ENCODE measurements around the gene UCKL1.

UCKL1 gene

DNA sequence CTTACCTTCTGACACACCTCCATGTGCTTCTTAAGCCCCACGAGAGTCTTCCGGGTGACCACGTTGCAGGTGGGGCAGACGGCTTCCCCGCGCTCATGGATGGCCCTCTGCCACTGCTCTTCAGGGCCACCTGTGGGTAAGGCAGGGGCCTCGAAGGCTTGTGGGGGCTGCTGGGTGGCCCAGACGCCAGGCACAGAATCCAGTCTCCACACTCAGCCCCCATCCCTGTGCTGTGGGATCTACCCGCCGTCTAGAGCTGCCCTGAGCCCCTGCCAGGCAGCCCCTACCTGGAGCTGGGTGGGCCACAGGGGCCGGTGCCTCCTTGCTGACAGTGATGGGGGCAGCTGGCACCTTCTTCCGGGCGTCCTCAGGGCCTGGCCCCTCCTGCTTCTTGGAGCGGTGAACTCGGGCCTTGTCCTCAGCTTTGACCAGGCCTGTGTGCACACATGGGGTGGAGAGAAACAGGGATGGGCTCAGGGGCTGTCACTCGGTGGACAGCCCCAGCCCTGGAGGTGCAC is 7.6 kb upstream of the UCKL1 start:
- no peak overlapping the region for H2AK5ac ChIP-seq (ENCODE audit: low read length)
- H3K9ac ChIP-seq (ENCODE audit: low read length), result no peak overlapping the region
- no peak overlapping the region for H4K91ac ChIP-seq (ENCODE audit: low read depth, low read length)
- H3K4me1 ChIP-seq (ENCODE audit: control insufficient read depth in 1 of 2, insufficient read depth in 2 of 2, low read length in 2 of 2), result peaks cover under 1 to 3% of the 10 kb centered on the region in 2 experiments
- no peak overlapping the region for H3K4me2 ChIP-seq (ENCODE audit: low read length)
- no peak overlapping the region for H4K8ac ChIP-seq (ENCODE audit: low read depth, low read length)
- DNase-seq, result no peak
- no peak overlapping the region for H2BK12ac ChIP-seq (ENCODE audit: low read length)
- H3K18ac ChIP-seq (ENCODE audit: low read length), result no peak overlapping the region
- no peak overlapping the region for H2AFZ ChIP-seq (ENCODE audit: insufficient read depth, low read length, poor library complexity)
- no peak overlapping the region for H3K4ac ChIP-seq (ENCODE audit: low read depth, low read length)
- H3K36me3 ChIP-seq (ENCODE audit: control insufficient read depth in 1 of 2, insufficient read depth in 2 of 2, low read length in 2 of 2), result peaks cover 70 to 75% of the 10 kb centered on the region in 2 experiments
- no peak overlapping the region for H3K23ac ChIP-seq (ENCODE audit: low read length)
- no peak overlapping the region for H4K12ac ChIP-seq (ENCODE audit: low read depth, low read length)
- no peak overlapping the region for H2BK5ac ChIP-seq (ENCODE audit: low read depth, low read length, poor library complexity)
- no peaks in the 10 kb centered on the region for H3K79me1 ChIP-seq (ENCODE audit: low read length)
- H2BK120ac ChIP-seq (ENCODE audit: insufficient read depth, low read length, poor library complexity), result no peak overlapping the region
- no CpG with 5 or more reads among the region's 16 CpGs for WGBS (ENCODE audit: extremely low coverage, insufficient coverage, insufficient read length)
- H3K27me3 ChIP-seq (ENCODE audit: insufficient read depth, low read length), result no peaks in the 10 kb centered on the region
- H3K79me2 ChIP-seq (ENCODE audit: control insufficient read depth, insufficient read depth, low read length, poor library complexity), result no peaks in the 10 kb centered on the region
- no peak overlapping the region for H3K4me3 ChIP-seq (ENCODE audit: low read depth, low read length)
- H3K14ac ChIP-seq (ENCODE audit: low read length), result no peak overlapping the region
- H3K9me3 ChIP-seq (ENCODE audit: insufficient read depth, low read depth, low read length), result peaks cover 53% of the 10 kb centered on the region
- no peak overlapping the region for H3K27ac ChIP-seq (ENCODE audit: low read depth, low read length)

DNA sequence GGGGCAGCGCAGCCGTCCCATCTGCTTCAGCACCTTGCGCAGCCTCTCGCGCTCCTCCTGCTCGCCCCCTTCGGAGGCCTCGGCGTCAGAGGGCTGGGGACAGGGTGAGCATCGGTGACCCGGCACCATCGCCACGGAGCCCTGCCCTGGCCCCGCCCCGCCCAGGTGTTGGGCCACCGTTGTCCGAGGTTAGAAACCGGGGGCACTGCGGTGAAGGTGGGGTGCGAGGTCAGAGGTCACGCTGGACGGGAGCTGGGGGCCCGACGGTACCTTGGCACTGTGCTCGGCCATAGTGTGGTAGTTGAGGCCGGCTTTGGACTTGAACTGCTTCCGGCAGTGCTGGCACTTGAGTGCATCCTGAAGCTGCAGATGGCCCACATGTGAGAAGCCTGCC is 7.1 kb upstream of the UCKL1 start:
- no peak for DNase-seq
- no peaks in the 10 kb centered on the region for H3K4me1 ChIP-seq (ENCODE audit: control insufficient read depth in 1 of 2, insufficient read depth in 2 of 2, low read length in 2 of 2)
- H3K27ac ChIP-seq (ENCODE audit: low read depth, low read length), result no peak overlapping the region
- no peak overlapping the region for H4K91ac ChIP-seq (ENCODE audit: low read depth, low read length)
- peaks cover 70 to 75% of the 10 kb centered on the region in 2 experiments for H3K36me3 ChIP-seq (ENCODE audit: control insufficient read depth in 1 of 2, insufficient read depth in 2 of 2, low read length in 2 of 2)
- H2AFZ ChIP-seq (ENCODE audit: insufficient read depth, low read length, poor library complexity), result no peak overlapping the region
- no peak overlapping the region for H3K9ac ChIP-seq (ENCODE audit: low read length)
- no peaks in the 10 kb centered on the region for H3K27me3 ChIP-seq (ENCODE audit: insufficient read depth, low read length)
- H3K18ac ChIP-seq (ENCODE audit: low read length), result no peak overlapping the region
- H3K14ac ChIP-seq (ENCODE audit: low read length), result no peak overlapping the region
- H3K4me3 ChIP-seq (ENCODE audit: low read depth, low read length), result no peak overlapping the region
- no peak overlapping the region for H4K12ac ChIP-seq (ENCODE audit: low read depth, low read length)
- H2AK5ac ChIP-seq (ENCODE audit: low read length), result no peak overlapping the region
- H3K79me2 ChIP-seq (ENCODE audit: control insufficient read depth, insufficient read depth, low read length, poor library complexity), result no peaks in the 10 kb centered on the region
- no peak overlapping the region for H3K4ac ChIP-seq (ENCODE audit: low read depth, low read length)
- no peaks in the 10 kb centered on the region for H3K79me1 ChIP-seq (ENCODE audit: low read length)
- H2BK5ac ChIP-seq (ENCODE audit: low read depth, low read length, poor library complexity), result no peak overlapping the region
- H2BK12ac ChIP-seq (ENCODE audit: low read length), result no peak overlapping the region
- peaks cover 50% of the 10 kb centered on the region for H3K9me3 ChIP-seq (ENCODE audit: insufficient read depth, low read depth, low read length)
- no peak overlapping the region for H4K8ac ChIP-seq (ENCODE audit: low read depth, low read length)
- no peak overlapping the region for H3K4me2 ChIP-seq (ENCODE audit: low read length)
- no peak overlapping the region for H3K23ac ChIP-seq (ENCODE audit: low read length)
- no CpG with 5 or more reads among the region's 27 CpGs for WGBS (ENCODE audit: extremely low coverage, insufficient coverage, insufficient read length)
- H2BK120ac ChIP-seq (ENCODE audit: insufficient read depth, low read length, poor library complexity), result no peak overlapping the region

- Histone ChIP-seq H2AK5ac (ENCODE audit: low read length) (no peak overlapping the region), H3K27ac (ENCODE audit: low read depth, low read length) (no peak overlapping the region), H2BK5ac (ENCODE audit: low read depth, low read length, poor library complexity) (no peak overlapping the region), H3K23ac (ENCODE audit: low read length) (no peak overlapping the region), H3K79me2 (ENCODE audit: control insufficient read depth, insufficient read depth, low read length, poor library complexity) (no peaks in the 10 kb centered on the region), H4K12ac (ENCODE audit: low read depth, low read length) (no peak overlapping the region), H4K91ac (ENCODE audit: low read depth, low read length) (no peak overlapping the region), H3K4me2 (ENCODE audit: low read length) (no peak overlapping the region), H2AFZ (ENCODE audit: insufficient read depth, low read length, poor library complexity) (no peak overlapping the region), H4K8ac (ENCODE audit: low read depth, low read length) (no peak overlapping the region), H3K36me3 (ENCODE audit: control insufficient read depth in 1 of 2, insufficient read depth in 2 of 2, low read length in 2 of 2) (peaks cover 64 to 69% of the 10 kb centered on the region in 2 experiments), H3K18ac (ENCODE audit: low read length) (no peak overlapping the region), H3K9ac (ENCODE audit: low read length) (no peak overlapping the region), H3K79me1 (ENCODE audit: low read length) (no peaks in the 10 kb centered on the region), H3K4me3 (ENCODE audit: low read depth, low read length) (no peak overlapping the region), H3K9me3 (ENCODE audit: insufficient read depth, low read depth, low read length) (peaks cover 43% of the 10 kb centered on the region), H2BK120ac (ENCODE audit: insufficient read depth, low read length, poor library complexity) (no peak overlapping the region), H3K14ac (ENCODE audit: low read length) (no peak overlapping the region), H3K4ac (ENCODE audit: low read depth, low read length) (no peak overlapping the region), H3K27me3 (ENCODE audit: insufficient read depth, low read length) (no peaks in the 10 kb centered on the region), H3K4me1 (ENCODE audit: control insufficient read depth in 1 of 2, insufficient read depth in 2 of 2, low read length in 2 of 2) (peaks cover 2 to 4% of the 10 kb centered on the region in 2 experiments), H2BK12ac (ENCODE audit: low read length) (no peak overlapping the region)
- no peak for DNase-seq
- no CpG with 5 or more reads among the region's 61 CpGs for WGBS (ENCODE audit: extremely low coverage, insufficient coverage, insufficient read length)
Observed at GRCh38 chr20:63962426-63963347, 6.5 kb upstream of the UCKL1 start.

DNA sequence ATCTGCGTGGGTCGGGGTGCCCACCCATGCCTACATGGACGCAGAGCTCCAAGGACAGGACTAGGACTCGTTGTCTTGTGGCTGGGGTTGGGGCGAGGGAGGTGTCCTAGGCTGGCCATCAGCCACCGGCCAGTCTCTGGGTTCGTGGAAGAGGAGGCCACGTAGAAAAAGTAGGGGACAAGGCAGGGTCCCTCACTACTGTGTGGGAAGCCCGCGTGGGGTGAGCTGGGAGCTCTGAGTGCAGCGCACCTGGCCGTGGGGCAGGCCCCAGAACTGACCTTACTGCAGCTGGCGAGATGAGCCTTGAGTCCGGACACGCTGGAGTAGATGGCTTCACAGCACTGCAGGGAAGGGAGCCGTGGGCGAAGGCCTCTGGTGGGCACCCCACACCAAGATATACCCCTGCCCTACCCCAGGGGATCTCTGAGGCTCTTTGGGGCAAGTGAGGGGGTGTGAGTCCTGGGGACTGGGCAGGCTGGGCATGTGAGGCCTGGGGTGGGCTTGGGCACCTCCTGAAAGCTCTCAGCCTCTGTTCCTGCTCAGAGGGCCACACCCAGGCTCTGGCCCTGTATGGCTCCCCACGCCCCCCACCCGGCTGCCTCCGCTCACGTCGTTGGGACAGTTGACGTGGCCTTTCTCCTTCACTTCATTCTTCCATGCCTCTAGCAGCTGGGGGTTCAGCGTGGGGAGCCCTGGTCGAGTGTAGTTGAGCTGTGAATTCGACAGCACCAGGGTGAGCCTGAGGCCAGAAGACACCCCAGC is 5.6 kb upstream of the UCKL1 start:
- H3K4me2 ChIP-seq (ENCODE audit: low read length), result no peak overlapping the region
- H3K9me3 ChIP-seq (ENCODE audit: insufficient read depth, low read depth, low read length), result peaks cover 35% of the 10 kb centered on the region
- no peak overlapping the region for H3K18ac ChIP-seq (ENCODE audit: low read length)
- no peak overlapping the region for H3K14ac ChIP-seq (ENCODE audit: low read length)
- no peak overlapping the region for H3K27ac ChIP-seq (ENCODE audit: low read depth, low read length)
- no peak overlapping the region for H4K12ac ChIP-seq (ENCODE audit: low read depth, low read length)
- WGBS (ENCODE audit: extremely low coverage, insufficient coverage, insufficient read length), result no CpG with 5 or more reads among the region's 26 CpGs
- H2AFZ ChIP-seq (ENCODE audit: insufficient read depth, low read length, poor library complexity), result no peak overlapping the region
- H2BK120ac ChIP-seq (ENCODE audit: insufficient read depth, low read length, poor library complexity), result no peak overlapping the region
- H3K79me2 ChIP-seq (ENCODE audit: control insufficient read depth, insufficient read depth, low read length, poor library complexity), result no peaks in the 10 kb centered on the region
- H4K8ac ChIP-seq (ENCODE audit: low read depth, low read length), result no peak overlapping the region
- H3K4ac ChIP-seq (ENCODE audit: low read depth, low read length), result no peak overlapping the region
- H2BK12ac ChIP-seq (ENCODE audit: low read length), result no peak overlapping the region
- no peak overlapping the region for H2AK5ac ChIP-seq (ENCODE audit: low read length)
- DNase-seq, result no peak
- no peak overlapping the region for H3K23ac ChIP-seq (ENCODE audit: low read length)
- no peaks in the 10 kb centered on the region for H3K79me1 ChIP-seq (ENCODE audit: low read length)
- H3K4me3 ChIP-seq (ENCODE audit: low read depth, low read length), result no peak overlapping the region
- H2BK5ac ChIP-seq (ENCODE audit: low read depth, low read length, poor library complexity), result no peak overlapping the region
- peaks cover 57 to 61% of the 10 kb centered on the region in 2 experiments for H3K36me3 ChIP-seq (ENCODE audit: control insufficient read depth in 1 of 2, insufficient read depth in 2 of 2, low read length in 2 of 2)
- no peak overlapping the region for H3K9ac ChIP-seq (ENCODE audit: low read length)
- H3K4me1 ChIP-seq (ENCODE audit: control insufficient read depth in 1 of 2, insufficient read depth in 2 of 2, low read length in 2 of 2), result peaks cover 2 to 10% of the 10 kb centered on the region in 2 experiments
- no peaks in the 10 kb centered on the region for H3K27me3 ChIP-seq (ENCODE audit: insufficient read depth, low read length)
- no peak overlapping the region for H4K91ac ChIP-seq (ENCODE audit: low read depth, low read length)
